Measurements from ENCODE around the gene ZFAND6.
"Not testable (repeated sequence)": the region's sequence is repeated elsewhere in the genome, so short reads cannot be mapped to it uniquely, and the experiment has no call there.

ZFAND6 gene

DNA sequence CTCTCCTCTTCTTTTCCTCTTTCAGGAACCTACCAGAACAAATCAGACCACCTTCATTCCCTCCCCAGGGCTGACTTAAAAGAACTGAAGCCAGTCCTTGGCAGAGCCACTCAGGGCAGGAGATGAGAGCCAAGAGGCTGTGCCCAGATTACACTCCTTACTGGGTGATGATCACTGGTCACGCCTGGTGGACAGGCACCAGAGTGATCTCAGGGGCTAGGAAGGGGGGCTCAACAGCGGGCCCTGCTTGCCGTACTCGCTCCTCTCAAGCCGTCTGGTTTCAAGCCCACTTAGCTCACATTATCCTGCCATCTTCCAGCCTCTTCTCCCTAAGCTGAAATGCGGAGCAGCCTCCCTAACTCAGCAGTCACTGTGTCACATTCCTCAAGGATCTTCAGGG lies 91.7 kb downstream of the ZFAND6 start:
- no peak for DNase-seq (ENCODE audit: low spot score)

DNA sequence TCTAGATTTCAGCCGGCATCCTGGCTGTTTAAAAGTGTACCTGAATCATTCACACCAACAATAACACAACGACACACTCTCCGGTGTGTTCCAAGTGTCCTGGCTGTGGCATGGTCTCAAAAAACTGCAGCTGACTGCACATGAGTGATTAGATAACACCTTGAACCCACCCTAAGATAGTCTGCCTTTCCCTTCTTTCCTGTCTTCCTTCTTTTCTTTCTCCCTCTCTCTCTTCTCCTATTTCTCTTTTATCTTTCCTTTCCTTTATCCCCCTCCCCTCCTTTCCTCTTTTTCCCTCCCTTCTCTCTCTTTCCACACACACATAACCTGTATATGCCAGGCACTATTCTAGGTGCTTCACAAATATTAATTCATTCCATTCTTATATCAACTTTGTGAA lies 92.1 kb downstream of the ZFAND6 start:
- DNase-seq (ENCODE audit: low spot score), result no peak

DNA sequence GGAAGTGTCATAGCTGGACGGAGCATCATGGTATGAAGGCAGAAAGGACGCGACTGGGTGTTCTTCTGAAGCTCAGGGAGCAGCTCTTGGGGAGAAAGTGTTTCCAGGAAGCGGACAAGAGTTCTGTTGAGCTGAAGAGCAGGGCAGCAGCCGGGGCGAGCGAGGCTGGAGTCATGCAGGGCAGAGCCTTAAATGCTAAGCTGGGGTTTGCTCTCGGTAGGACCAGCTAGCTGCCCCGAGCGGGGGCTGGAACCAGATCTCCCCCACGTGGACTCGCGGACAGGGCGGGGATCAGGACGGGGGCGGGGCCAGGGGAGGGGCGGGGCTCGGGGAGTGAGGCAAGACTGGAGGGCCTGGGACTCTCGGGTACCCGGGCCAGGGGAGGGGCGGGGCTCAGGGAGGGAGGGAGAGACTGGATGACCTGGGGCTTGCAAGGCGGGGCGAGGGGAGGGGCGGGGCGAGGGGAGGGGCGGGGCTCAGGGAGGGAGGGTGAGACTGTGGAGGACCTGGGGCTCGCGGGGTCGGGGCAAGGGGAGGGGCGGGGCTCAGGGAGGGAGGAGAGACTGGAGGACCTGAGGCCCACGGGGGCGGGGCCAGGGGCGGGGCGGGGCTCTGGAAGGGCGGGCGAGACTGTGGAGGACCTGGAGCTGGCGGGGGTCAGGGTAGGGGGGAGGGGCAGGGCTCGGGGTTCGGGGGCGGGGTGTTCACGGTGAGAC lies 92.9 kb downstream of the ZFAND6 start:
- peak; percentile 98 for DNase-seq (ENCODE audit: low spot score)

DNA sequence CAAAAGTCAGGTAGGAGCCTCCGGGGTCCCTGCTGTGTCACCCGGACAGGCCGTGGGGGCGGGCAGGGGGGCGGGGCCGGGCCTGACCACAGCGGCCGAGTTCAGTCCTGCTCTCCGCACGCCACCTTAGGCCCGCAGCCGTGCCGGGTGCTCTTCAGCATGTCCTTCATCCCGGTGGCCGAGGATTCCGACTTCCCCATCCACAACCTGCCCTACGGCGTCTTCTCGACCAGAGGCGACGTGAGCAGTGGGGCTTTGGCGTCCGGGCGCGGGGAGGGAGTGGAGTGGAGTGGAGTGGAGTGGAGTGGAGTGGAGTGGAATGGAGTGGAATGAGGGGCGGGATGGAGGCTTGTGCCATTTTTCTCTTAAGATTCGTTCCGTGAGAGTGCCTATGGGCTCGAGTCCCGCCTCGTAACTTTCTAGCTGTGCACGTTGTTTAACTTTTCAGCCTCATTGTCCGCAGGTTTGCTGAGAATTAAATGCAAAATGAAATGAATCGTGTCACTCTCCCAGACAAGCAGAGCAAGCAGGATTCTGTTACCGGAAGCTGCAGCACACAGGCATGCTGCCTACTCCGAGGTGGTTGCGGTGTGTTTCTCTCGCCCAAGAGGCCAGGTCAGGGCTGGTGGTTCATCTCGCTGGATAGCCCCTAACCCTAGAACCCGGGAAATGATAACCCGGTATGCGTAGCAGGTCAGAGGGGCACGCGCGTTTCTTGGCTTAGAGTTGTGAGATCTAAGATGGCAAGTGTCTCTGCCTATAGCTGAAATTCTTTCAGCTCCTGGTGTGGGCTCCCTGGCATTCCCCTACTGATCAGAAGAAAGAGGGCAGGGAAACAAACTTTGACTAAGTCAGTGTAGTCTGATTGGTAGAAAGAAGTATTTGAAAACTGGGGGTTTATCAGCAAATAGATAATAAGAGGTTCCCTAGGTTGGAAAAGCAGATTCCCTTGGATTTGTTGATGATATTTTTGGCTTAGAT lies 93.7 kb downstream of the ZFAND6 start, which contains the start of gene FAH:
TSS of gene FAH (plus strand) at position 104 of the 981 bp plus-strand sequence. CDS start at position 160, 56 bp downstream.
- peak; percentile 43 for DNase-seq (ENCODE audit: low spot score)

DNA sequence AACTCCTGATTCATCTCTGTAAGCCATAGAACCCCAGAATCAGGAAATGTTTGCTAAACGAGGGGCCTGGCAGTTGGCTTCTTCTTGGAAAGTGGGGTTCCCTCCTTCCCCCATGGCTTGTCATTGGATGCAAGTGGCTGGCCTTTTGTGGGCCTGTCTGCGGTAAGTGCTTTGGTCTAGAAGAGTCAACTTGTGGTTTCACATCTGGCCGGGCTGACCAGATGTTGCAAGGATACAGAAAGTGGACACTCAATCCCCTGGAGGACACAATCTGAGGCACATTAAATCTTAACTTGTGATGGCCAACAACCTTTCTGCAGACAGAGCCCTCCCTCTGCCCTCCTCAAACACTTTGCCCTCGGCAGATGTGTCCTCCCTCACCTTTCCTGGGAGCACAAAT lies 94.4 kb downstream of the ZFAND6 start:
- DNase-seq (ENCODE audit: low spot score), result no peak

DNA sequence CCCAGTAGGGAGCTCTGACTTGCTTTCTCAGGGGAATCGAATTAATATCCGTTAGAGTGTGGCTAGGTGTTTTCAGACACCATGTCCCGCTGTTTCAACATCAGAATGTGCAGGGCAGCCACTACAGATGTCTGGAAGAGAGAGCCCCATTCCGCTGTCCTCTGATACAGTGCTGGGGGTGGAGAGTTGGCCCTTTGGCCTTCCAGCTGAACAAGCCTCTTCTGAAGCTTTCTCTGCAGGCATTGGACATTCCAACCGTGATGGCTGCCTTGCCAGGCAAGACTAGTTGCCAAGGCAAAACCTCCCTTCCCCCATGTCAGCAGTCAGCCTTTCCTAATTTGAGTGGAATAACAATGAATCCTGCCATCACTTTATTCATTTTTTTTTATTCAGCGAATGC lies 94.9 kb downstream of the ZFAND6 start:
- no peak for DNase-seq (ENCODE audit: low spot score)

DNA sequence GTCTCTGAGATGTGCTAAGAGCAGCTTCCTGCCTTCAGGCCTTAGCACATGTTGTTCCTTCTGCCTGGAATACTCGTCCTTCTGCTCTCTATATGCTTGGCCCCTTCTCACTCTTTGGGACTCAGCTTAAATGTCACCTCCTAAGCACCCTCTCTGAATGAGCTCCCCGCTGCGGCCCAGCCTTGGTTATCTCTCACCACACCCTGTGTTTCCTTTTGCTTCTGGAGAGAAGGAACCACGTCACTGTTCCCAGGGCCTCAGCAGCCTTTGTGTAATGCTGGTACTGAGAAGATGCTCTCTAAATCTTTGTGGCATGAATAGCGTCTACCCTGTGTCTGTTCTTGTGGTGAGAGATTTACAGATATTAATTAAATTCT lies 95.5 kb downstream of the ZFAND6 start:
- DNase-seq (ENCODE audit: low spot score), result no peak

DNA sequence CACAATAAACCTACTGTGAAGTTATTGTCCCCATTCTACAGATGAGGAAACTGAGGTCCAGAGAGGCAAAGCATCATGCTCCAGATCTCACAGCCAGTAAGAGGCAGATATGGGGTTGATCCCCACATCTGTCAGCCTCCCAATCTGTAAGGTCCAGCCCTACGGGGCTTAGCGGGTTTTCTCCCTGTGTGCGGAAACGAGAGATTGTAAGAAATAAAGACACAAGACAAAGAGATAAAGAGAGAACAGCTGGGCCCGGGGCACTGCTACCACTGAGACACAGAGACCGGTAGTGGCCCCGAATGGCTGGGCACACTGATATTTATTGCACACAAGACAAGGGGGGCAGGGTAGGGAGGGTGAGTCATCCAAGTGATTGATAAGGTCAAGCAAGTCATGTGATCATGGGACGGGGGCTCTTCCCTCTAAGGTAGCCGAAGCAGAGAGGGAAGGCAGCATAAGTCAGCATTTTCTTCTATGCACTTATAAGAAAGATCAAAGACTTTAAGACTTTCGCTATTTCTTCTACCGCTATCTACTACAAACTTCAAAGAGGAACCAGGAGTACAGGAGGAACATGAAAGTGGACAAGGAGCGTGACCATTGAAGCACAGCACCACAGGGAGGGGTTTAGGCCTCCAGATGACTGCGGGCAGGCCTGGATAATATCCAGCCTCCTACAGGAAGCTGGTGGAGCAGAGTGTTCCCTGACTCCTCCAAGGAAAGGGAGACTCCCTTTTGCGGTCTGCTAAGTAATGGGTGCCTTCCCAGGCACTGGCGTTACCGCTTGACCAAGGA lies 96.1 kb downstream of the ZFAND6 start:
- not testable (repeated sequence) for DNase-seq (ENCODE audit: low spot score)

DNA sequence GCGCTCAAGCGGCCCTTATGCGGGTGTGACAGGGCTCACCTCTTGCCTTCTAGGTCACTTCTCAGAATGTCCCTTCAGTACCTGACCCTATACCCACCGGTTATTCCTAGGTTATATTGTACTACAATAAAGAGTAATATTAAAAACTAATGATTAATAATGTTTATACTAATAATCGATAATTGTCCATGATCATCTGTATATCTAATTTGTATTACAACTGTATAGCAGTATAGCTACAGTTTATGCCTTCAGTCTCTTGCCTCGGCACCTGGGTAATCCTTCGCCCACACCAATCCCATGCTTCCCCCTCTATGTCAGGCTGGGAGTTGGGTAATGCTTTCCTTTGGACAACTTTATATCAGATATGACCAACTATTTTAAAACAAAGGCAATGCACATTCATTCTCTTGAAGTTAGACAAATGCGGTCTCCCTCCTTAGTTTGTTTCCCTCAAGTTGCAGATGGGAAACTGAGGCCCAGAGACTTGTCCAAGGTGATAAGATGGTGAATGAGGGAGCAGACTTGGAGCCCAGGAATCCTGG lies 96.8 kb downstream of the ZFAND6 start:
- DNase-seq (ENCODE audit: low spot score), result no peak

DNA sequence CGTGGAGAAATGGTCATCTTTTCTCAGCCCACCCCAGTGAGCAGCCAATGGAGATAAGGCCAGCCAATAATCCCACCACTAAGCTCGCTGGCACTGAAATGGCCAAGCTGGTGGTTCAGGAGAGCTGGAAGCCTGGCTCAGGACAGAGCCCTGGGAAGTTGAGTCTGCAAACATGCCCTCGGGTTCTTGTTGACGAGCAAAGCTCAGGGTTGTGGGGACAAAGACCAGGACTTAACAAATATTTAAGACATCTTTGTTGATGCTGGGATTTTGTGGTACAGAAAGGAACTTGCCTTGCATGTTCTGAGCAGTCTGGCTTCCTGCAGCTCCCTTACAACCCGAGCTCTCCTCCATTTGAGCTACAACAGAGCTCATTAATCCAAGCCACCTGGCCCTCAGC lies 97.7 kb downstream of the ZFAND6 start:
- DNase-seq (ENCODE audit: low spot score), result no peak

DNA sequence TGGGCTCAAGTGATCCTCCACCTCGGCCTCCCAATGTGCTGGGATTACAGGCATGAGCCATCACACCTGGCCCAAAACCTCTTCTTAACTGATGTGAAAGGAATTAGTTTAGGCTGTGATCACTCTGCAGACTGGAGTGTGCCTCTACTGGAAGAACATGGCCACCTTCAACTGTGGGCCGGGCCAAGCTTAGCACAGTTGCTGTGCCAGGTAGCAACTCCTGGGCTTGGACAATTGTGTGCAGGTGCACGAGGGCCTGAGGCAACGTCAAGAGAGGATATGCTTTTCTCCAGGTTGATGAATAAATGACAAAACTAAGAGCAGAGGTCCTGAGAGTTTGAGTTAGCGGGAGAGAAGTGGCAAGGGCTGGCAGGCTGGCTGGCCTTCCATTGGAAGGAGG lies 99.8 kb downstream of the ZFAND6 start:
- DNase-seq (ENCODE audit: low spot score), result no peak

DNA sequence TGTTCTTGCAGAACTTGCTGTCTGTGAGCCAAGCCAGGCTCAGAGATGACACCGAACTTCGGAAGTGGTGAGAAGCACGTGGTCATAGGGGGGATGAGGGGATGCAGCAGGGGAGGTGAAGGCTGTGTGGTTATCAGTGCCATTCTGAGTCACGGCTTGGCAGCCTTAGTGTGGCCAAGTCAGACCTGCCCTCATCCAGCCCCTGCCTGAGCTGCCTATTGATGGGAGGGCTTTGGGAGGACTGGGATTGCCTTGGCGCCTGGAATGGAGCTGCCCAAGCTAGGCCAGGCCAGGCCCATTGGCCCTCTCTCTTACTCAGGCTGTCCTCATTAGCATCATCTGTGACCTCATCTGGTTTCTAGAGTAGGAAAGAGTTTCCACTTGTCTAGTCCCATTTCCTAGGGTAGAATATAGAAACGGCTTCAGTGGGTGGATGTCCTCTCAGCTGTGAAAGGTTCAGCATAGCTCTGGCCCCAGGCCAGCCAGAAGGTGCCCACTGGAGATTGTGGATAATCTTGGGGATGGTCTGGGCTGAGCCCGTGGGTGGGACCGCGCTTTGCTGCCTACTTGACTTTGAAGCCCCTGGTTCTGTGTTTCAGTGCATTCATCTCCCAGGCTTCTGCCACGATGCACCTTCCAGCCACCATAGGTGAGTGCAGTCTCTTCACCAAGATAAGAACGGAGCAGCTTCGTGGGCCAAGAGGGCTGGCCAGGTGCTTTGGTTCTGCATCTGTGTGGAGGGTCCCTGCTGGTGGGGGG lies 100.5 kb downstream of the ZFAND6 start:
- DNase-seq (ENCODE audit: low spot score), result no peak

DNA sequence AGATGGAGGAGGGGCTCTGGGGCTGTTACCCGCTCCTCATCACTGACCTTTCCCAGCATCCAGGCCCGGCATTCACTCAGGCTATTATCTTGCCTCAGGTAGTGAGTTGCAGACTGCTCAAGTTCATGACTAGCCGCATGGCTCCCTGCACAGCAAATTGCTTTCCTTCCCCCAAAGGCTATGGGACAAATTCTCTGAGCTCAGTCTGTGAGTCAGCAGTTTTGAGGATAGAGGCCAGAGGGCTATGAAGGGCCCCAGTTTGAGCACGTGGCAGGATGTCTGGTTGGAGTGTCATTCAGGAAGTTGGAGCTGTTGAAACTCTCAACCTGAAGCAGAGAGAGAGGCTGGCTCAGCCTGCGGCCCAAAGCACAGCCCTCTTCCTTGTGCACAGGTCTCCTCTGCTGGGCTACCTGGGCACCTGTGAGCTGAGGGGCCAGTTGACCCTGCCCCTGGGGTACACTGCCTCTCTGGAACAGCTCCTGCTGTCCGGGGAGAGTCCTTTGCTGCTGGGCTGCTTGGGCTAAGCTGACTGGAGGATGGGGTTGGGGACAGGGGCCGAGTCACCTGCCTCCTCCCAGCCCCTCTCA lies 101.2 kb downstream of the ZFAND6 start:
- peak; percentile 85 for DNase-seq (ENCODE audit: low spot score)

DNA sequence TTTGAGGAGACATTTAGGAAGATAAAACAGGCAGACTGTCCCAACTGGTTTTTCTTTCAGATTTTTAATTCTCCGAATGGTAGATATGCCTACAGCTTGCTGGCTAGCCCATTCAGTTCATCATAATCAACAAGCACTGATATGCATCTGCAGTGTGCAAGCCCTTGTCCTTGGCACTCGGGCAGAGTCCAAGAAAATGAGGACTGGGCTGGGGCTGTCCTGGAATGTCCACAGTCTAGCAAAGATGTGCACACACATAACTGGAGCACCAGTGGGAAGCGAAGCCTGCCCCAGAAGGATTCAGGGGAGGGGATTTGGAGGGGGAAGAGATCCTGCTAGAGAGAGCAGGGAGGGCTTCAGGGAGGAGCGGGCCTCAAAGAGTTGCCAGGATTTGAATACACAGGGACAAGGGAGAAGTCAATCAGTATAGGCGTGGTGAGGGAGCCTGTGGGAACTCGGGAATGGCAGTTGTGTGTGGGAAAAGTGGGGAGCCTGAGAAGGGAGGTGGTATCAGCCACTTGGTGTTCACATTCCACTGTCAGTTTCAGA lies 102.1 kb downstream of the ZFAND6 start:
- no peak for DNase-seq (ENCODE audit: low spot score)

DNA sequence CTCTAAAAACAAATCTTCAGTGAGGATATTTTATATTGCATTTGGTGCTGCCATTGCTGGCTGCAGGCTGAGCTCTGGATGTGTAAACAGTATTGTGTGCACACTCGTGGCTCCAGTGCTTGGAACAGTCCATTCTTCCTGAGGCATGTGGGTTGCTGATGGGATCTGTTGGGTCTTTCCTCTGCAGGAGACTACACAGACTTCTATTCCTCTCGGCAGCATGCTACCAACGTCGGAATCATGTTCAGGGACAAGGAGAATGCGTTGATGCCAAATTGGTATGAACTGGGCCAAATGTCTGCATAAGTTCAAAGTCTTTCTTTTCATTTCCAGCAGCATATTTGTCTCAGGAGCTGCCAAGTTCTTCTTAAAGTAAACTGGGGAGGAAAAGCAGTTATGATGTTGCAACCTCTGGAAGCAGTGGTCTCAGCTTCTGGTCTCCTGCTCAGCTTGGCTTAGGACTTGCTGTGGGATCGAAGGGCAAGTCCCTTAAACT lies 102.6 kb downstream of the ZFAND6 start:
- DNase-seq (ENCODE audit: low spot score), result no peak

DNA sequence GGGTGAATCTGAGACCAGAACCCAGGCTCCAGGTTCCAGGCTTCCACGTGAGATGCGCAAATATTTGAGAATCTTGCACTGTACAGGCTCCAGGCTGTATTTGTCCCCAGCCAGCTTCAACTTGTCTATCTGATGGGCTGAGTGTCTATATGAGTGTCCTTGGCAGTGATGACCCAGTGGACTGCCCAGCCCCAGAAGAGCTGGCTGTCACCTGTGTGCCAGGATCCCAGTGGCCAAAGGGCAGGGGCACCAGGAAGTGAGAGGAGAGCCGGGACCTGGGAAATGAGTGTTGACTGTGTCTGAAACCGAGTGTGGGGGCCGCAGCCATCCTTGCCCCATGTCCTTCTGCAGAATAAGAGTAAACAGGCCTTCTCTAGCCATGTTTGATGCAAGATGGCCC lies 103.7 kb downstream of the ZFAND6 start:
- no peak for DNase-seq (ENCODE audit: low spot score)

DNA sequence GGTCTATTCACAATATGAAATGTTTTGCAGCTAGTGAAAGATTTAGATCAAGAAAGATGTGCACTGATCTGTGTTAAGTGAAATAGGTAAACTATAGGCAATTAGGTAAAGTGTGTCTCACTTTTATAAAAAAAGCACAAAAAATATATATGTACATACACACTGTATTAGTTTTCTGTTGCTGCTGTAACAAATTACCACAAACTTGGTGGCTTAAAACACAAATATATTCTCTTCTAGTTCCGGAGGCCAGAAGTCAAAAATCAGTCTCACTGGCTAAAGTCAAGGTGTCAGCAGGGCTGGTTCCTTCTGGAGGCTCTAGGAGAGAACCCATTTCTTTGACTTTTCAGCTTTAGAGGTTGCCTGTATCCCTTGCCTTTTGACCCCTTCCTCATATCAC lies 104.4 kb downstream of the ZFAND6 start:
- DNase-seq (ENCODE audit: low spot score), result no peak

DNA sequence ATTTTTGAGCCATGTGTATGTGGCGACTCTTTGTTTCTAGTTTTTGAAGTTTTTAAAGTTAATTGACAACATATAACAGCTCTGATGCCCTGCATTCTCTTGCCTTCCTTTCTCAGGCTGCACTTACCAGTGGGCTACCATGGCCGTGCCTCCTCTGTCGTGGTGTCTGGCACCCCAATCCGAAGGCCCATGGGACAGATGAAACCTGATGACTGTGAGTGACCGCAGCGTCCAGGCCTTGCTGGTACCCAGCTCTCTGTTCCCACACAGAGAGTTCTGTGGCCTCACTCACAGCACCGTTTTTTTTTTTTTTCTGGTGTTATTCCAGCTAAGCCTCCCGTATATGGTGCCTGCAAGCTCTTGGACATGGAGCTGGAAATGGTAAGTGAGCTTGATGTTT lies 108.5 kb downstream of the ZFAND6 start:
- no peak for DNase-seq (ENCODE audit: low spot score)

DNA sequence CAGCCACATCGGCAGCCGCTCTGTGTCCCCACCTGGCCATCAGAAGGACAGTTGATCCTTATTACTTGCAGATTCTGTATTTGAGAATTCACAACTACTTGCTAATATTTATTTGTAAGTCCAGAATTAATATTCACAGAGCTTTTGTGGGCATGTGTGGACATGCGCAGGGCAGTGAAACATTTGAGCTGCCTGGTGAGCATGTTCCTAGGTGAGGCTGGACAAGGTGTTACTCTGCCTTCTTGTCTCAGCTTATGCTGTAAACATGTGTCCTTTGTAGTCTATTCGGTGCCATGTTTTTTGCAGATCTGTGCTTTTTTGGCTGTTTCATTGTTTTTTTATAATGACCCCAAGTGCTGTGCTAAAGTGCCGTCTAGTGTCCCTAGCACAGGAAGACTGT lies 108.9 kb downstream of the ZFAND6 start:
- DNase-seq (ENCODE audit: low spot score), result no peak

DNA sequence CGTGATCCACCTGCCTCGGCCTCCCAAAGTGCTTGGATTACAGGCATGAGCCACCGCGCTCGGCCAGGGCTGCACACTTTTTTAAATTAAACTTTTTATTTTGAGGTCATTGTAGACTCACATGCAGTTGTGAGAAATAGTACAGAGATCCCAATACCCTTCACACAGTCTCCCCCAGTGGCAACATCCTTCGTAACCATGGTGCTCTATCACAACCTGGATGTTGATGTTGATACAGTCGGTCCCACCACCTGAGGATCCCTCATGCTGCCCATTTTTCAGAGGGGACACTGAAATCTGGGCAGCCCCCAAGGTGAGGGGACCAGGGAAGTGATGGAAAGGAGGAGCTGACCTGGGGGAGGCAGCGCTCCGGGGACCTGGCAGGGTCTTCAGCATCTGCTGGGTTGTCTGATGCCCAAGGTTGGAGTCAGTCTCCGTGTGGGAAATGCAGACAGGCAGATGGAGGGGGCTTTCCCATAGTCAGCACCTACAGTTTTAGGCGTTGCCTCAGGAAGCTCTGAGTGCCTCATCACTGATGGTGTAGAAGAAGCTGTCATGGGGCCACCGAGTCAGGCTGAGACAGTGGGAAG lies 110.4 kb downstream of the ZFAND6 start:
- no peak for DNase-seq (ENCODE audit: low spot score)
